Parathyroid adenoma (tissue), 2 donors: ENCODE measurements around the gene E2F3.

ENCODE experiments used
- H2AFZ ChIP-seq: fragments of 300-600 bp; sonication (generic); one replicate; pipeline ENCODE4 v1.7.0; 2017; ENCODE audit warnings: antibody characterized with exemption, mild to moderate bottlenecking
- H3K27ac ChIP-seq: fragments of 300-600 bp; sonication (generic); one replicate; pipeline ENCODE4 v1.7.0; 2017
- H3K27me3 ChIP-seq: fragments of 300-600 bp; sonication (generic); one replicate; pipeline ENCODE4 v1.7.0; 2017; ENCODE audit warnings: low read length; ENCODE audit not compliant: control insufficient read depth, insufficient read depth
- H3K36me3 ChIP-seq: fragments of 300-600 bp; sonication (generic); one replicate; pipeline ENCODE4 v1.7.0; 2017; ENCODE audit warnings: low read length; ENCODE audit not compliant: control insufficient read depth, insufficient read depth
- H3K4me1 ChIP-seq: fragments of 300-600 bp; sonication (generic); one replicate; pipeline ENCODE4 v1.7.0; 2017; ENCODE audit warnings: control low read depth
- H3K4me2 ChIP-seq: fragments of 300-600 bp; sonication (generic); one replicate; pipeline ENCODE4 v1.7.0; 2017; ENCODE audit warnings: low read length
- H3K4me3 ChIP-seq: fragments of 300-600 bp; sonication (generic); one replicate; pipeline ENCODE4 v1.7.0; 2017; ENCODE audit warnings: low read depth, low read length
- H3K79me2 ChIP-seq: fragments of 300-600 bp; sonication (generic); one replicate; pipeline ENCODE4 v1.7.0; 2017; ENCODE audit warnings: control low read depth
- H3K9ac ChIP-seq: fragments of 300-600 bp; sonication (generic); one replicate; pipeline ENCODE4 v1.7.0; 2017; ENCODE audit warnings: mild to moderate bottlenecking
- H3K9me3 ChIP-seq: fragments of 300-600 bp; sonication (generic); one replicate; pipeline ENCODE4 v1.7.0; 2017; ENCODE audit warnings: low read length; ENCODE audit not compliant: control insufficient read depth
- TF ChIP-seq, protein P1 (sequence below): fragments of 300-600 bp; sonication (generic); IDR thresholded peaks from one replicate; pipeline ENCODE4 v1.7.0; 2017; ENCODE audit warnings: antibody characterized with exemption, mild to moderate bottlenecking
- donor health status: primary hyperparathyroidism.

E2F3 gene

GRCh38 chr6:20437639-20438038, 36.0 kb downstream of the E2F3 start:
- H3K79me2 ChIP-seq: no peaks in the 10 kb centered on the region
- TF ChIP-seq, protein P1, sequence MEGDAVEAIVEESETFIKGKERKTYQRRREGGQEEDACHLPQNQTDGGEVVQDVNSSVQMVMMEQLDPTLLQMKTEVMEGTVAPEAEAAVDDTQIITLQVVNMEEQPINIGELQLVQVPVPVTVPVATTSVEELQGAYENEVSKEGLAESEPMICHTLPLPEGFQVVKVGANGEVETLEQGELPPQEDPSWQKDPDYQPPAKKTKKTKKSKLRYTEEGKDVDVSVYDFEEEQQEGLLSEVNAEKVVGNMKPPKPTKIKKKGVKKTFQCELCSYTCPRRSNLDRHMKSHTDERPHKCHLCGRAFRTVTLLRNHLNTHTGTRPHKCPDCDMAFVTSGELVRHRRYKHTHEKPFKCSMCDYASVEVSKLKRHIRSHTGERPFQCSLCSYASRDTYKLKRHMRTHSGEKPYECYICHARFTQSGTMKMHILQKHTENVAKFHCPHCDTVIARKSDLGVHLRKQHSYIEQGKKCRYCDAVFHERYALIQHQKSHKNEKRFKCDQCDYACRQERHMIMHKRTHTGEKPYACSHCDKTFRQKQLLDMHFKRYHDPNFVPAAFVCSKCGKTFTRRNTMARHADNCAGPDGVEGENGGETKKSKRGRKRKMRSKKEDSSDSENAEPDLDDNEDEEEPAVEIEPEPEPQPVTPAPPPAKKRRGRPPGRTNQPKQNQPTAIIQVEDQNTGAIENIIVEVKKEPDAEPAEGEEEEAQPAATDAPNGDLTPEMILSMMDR: no peak
- H3K27ac ChIP-seq: no peak overlapping the region
- no peak overlapping the region for H2AFZ ChIP-seq
- no peak overlapping the region for H3K9ac ChIP-seq
- H3K9me3 ChIP-seq: no peaks in the 10 kb centered on the region
- no peaks in the 10 kb centered on the region for H3K36me3 ChIP-seq
- H3K4me1 ChIP-seq: no peaks in the 10 kb centered on the region
- no peak overlapping the region for H3K4me3 ChIP-seq
- no peak overlapping the region for H3K4me2 ChIP-seq
- no peaks in the 10 kb centered on the region for H3K27me3 ChIP-seq

DNA sequence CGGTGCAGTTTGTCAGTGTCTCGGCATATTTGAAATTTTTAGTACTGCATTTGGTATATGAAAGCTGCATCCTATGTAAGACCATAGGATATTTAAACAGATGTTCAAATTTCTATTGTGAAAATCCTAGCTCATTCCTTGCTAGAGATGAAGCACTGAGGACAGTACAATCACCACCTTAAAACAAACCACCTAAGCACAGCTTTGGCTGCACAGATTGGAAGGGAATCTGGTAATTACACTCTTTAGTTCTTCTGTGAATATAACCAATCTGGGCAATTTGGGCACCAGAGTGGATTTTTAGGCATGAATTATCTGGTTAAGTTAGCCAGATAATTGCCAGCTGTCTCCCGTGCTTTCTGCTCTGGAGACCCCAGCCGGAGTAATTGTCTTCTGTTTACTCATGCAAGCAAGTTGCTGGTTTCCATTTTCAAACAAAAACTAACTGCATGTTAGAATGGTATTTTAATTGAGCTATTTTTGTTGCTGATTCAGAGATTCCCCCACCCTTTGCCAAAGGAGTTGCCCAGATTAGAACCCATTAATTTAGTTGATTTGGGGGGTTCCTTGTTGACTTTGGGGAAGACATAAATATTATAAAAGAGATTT, 36.9 kb downstream of the E2F3 start:
- H3K36me3 ChIP-seq: no peaks in the 10 kb centered on the region
- TF ChIP-seq, protein P1: no peak
- no peak overlapping the region for H3K27ac ChIP-seq
- no peak overlapping the region for H3K4me2 ChIP-seq
- H3K9me3 ChIP-seq: no peaks in the 10 kb centered on the region
- H3K4me1 ChIP-seq: no peaks in the 10 kb centered on the region
- H3K27me3 ChIP-seq: no peaks in the 10 kb centered on the region
- no peak overlapping the region for H3K9ac ChIP-seq
- H3K79me2 ChIP-seq: no peaks in the 10 kb centered on the region
- no peak overlapping the region for H2AFZ ChIP-seq
- no peak overlapping the region for H3K4me3 ChIP-seq

DNA sequence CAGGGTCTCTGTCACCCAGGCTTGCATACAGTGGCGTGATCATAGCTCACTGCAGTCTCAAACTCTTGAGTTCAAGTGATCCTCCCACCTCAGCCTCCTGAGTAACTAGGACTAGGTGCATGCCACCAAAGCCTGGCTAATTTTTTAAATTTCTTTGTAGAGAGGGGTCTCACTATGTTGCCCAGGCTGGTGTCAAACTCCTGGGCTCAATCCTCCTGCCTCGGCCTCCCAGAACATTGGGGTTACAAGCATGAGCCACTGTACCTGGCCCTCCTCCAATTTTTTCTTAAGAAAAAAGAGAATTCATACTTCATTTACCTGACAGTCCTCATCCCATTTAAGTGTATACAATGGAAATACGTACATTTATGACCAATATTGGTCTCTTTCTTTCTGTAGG, 37.9 kb downstream of the E2F3 start:
- TF ChIP-seq, protein P1: no peak
- Histone ChIP-seq H3K36me3 (no peaks in the 10 kb centered on the region), H3K9me3 (no peaks in the 10 kb centered on the region), H3K4me2 (no peak overlapping the region), H2AFZ (no peak overlapping the region), H3K27ac (no peak overlapping the region), H3K79me2 (no peaks in the 10 kb centered on the region), H3K27me3 (no peaks in the 10 kb centered on the region), H3K9ac (no peak overlapping the region), H3K4me1 (no peaks in the 10 kb centered on the region), H3K4me3 (no peak overlapping the region)

DNA sequence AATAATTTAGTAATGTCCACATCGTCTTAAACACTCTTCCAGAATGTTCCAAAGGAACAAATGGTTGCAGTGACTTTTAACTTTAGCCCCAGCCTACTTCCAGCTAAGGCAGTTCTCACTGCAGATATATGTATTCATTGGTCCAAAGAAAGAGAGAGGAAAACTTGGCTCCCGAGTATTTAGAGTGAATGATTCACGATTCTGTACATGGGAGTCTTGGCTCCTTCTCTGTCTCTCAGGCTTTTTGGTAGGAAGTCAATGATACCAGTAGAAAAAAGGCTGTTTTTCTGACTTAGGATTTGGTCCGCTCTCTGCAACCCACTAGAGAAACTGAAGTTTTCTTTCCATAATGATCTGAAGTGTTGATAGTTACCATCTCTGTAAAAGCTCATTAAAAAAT, 38.6 kb downstream of the E2F3 start:
- H3K4me1 ChIP-seq: no peaks in the 10 kb centered on the region
- H3K4me3 ChIP-seq: no peak overlapping the region
- no peak overlapping the region for H3K4me2 ChIP-seq
- no peaks in the 10 kb centered on the region for H3K9me3 ChIP-seq
- no peaks in the 10 kb centered on the region for H3K36me3 ChIP-seq
- no peaks in the 10 kb centered on the region for H3K27me3 ChIP-seq
- no peak overlapping the region for H2AFZ ChIP-seq
- H3K79me2 ChIP-seq: no peaks in the 10 kb centered on the region
- no peak overlapping the region for H3K27ac ChIP-seq
- TF ChIP-seq, protein P1: no peak
- H3K9ac ChIP-seq: no peak overlapping the region

GRCh38 chr6:20441236-20441635, 39.6 kb downstream of the E2F3 start:
- Histone ChIP-seq H3K4me3 (no peak overlapping the region), H3K9ac (no peak overlapping the region), H3K9me3 (no peaks in the 10 kb centered on the region), H3K79me2 (no peaks in the 10 kb centered on the region), H3K4me1 (no peaks in the 10 kb centered on the region), H2AFZ (no peak overlapping the region), H3K27ac (no peak overlapping the region), H3K36me3 (no peaks in the 10 kb centered on the region), H3K27me3 (no peaks in the 10 kb centered on the region), H3K4me2 (no peak overlapping the region)
- TF ChIP-seq, protein P1: no peak
